Liver (tissue), 9 donors: Measurements from ENCODE around the gene STIM2. TPM values are rescaled to one million over a fixed set of nuclear protein-coding genes. Genes with fewer than 3 reads are reported as not detected.

ENCODE experiments used
- DNase-seq: peaks from one replicate; pipeline ENCODE4 v3.0.0-alpha.2; 2017; ENCODE audit warnings: low spot score
- H3K27ac ChIP-seq, 2 donors: one replicate each; pipeline ENCODE4 v1.7.0; 2013; ENCODE audit warnings: inconsistent platforms in 2 of 2, low read length in 2 of 2, control low read depth in 1 of 2, low read depth in 1 of 2, mild to moderate bottlenecking in 1 of 2
- H3K27me3 ChIP-seq, 4 donors: one replicate each; pipeline versions ENCODE4 v1.6.1 to v1.7.0; 2013; ENCODE audit warnings: low read length in 3 of 4, inconsistent platforms in 1 of 4, mild to moderate bottlenecking in 1 of 4, moderate library complexity in 1 of 4; ENCODE audit not compliant: control insufficient read depth in 4 of 4, insufficient read depth in 4 of 4
- H3K36me3 ChIP-seq, 4 donors: one replicate each; pipeline versions ENCODE4 v1.6.1 to v1.7.0; 2013; ENCODE audit warnings: low read length in 3 of 4, mild to moderate bottlenecking in 3 of 4, low read depth in 1 of 4, moderate library complexity in 1 of 4; ENCODE audit not compliant: control insufficient read depth in 4 of 4, insufficient read depth in 3 of 4
- H3K4me1 ChIP-seq, 4 donors: one replicate each; pipeline versions ENCODE4 v1.6.1 to v1.7.0; 2013; ENCODE audit warnings: low read length in 3 of 4, mild to moderate bottlenecking in 3 of 4, moderate library complexity in 1 of 4; ENCODE audit not compliant: control insufficient read depth in 4 of 4, insufficient read depth in 4 of 4
- H3K4me3 ChIP-seq, 3 donors: one replicate each; pipeline versions ENCODE4 v1.6.1 to v1.7.0; 2013; ENCODE audit warnings: low read length in 3 of 3, control low read depth in 1 of 3, low read depth in 1 of 3, mild to moderate bottlenecking in 1 of 3
- H3K9ac ChIP-seq, 2 donors: one replicate each; pipeline ENCODE4 v1.7.0; 2013; ENCODE audit warnings: low read length in 2 of 2, mild to moderate bottlenecking in 2 of 2, moderate library complexity in 2 of 2, control low read depth in 1 of 2, low read depth in 1 of 2
- H3K9me3 ChIP-seq, 4 donors: one replicate each; pipeline versions ENCODE4 v1.6.1 to v1.7.0; 2013; ENCODE audit warnings: low read length in 3 of 4; ENCODE audit not compliant: control insufficient read depth in 4 of 4
- CTCF ChIP-seq: fragments of 150-350 bp; IDR thresholded peaks from 2 replicates; pipeline ENCODE4 v1.5.1; 2017; ENCODE audit warnings: improper control_type of control experiment, low read depth, low read length; ENCODE audit not compliant: missing input control
- EGR1 ChIP-seq, 2 donors: IDR thresholded peaks; 2 replicates each; pipeline ENCODE4 v1.6.1; 2016 to 2018; ENCODE audit warnings: antibody characterized with exemption in 2 of 2, low read depth in 2 of 2
- FOXA1 ChIP-seq: IDR thresholded peaks from 2 replicates; pipeline ENCODE4 v1.6.1; 2016; ENCODE audit warnings: antibody characterized with exemption
- FOXA2 ChIP-seq: IDR thresholded peaks from 2 replicates; pipeline ENCODE4 v1.6.1; 2016; ENCODE audit warnings: antibody characterized with exemption
- GABPA ChIP-seq, 2 donors: IDR thresholded peaks in 1 of 2; conservative IDR thresholded peaks in 1 of 2; 2 replicates each; pipeline ENCODE4 v1.6.1; 2016; ENCODE audit warnings: antibody characterized with exemption in 2 of 2, mild to moderate bottlenecking in 1 of 2, moderate library complexity in 1 of 2
- HNF4A ChIP-seq, 2 donors: conservative IDR thresholded peaks; 2 replicates each; pipeline ENCODE4 v1.6.1; 2016; ENCODE audit warnings: antibody characterized with exemption in 2 of 2, mild to moderate bottlenecking in 2 of 2
- HNF4G ChIP-seq: IDR thresholded peaks from 2 replicates; pipeline ENCODE4 v1.6.1; 2016; ENCODE audit warnings: antibody characterized with exemption
- JUND ChIP-seq, 2 donors: IDR thresholded peaks; 2 replicates each; pipeline ENCODE4 v1.6.1; 2016; ENCODE audit warnings: antibody characterized with exemption in 2 of 2
- MAX ChIP-seq: IDR thresholded peaks from 2 replicates; pipeline ENCODE4 v1.6.1; 2016; ENCODE audit warnings: antibody characterized with exemption
- NR2F2 ChIP-seq: IDR thresholded peaks from 2 replicates; pipeline ENCODE4 v1.6.1; 2016; ENCODE audit warnings: antibody characterized with exemption
- RAD21 ChIP-seq, 2 donors: IDR thresholded peaks; 2 replicates each; pipeline ENCODE4 v1.6.1; 2016; ENCODE audit warnings: antibody characterized with exemption in 2 of 2, mild to moderate bottlenecking in 2 of 2
- REST ChIP-seq: IDR thresholded peaks from 2 replicates; pipeline ENCODE4 v1.6.1; 2016; ENCODE audit warnings: antibody characterized with exemption, mild to moderate bottlenecking
- RXRA ChIP-seq, 2 donors: IDR thresholded peaks; 2 replicates each; pipeline ENCODE4 v1.6.1; 2017 to 2018; ENCODE audit warnings: antibody characterized with exemption in 2 of 2, mild to moderate bottlenecking in 1 of 2
- SP1 ChIP-seq: IDR thresholded peaks from 2 replicates; pipeline ENCODE4 v1.6.1; 2018; ENCODE audit warnings: antibody characterized with exemption, mild to moderate bottlenecking
- TAF1 ChIP-seq: conservative IDR thresholded peaks from 2 replicates; pipeline ENCODE4 v1.6.1; 2016; ENCODE audit warnings: antibody characterized with exemption, mild to moderate bottlenecking
- ZBTB33 ChIP-seq: IDR thresholded peaks from 2 replicates; pipeline ENCODE4 v1.6.1; 2016; ENCODE audit warnings: antibody characterized with exemption
- WGBS: extraction: QIAGEN DNeasy Blood & Tissue Kit; methylation state at CpG from one replicate; pipeline ENCODE4 v1.1.7; 2013; 5-methylcytosine and 5-hydroxymethylcytosine counted together
- polyA plus RNA-seq, 2 donors: library from polyadenylated mRNA; stranded (reverse) in 1 of 2; unstranded in 1 of 2; fragments of 200-250 nt in 1 of 2; fragments of >200 nt in 1 of 2; fragmentation: Nextera tagmentation in 1 of 2; extraction: Ambion mirVana in 1 of 2; gene quantifications; one replicate each; pipeline versions ENCODE4 v1.2.1 to v1.2.3, GENCODE V29; 2013 to 2015
- total RNA-seq, 2 donors: library from RNA; depleted of rRNA; stranded (reverse); fragments of >200 nt; gene quantifications; one replicate each; pipeline ENCODE4 v1.2.3, GENCODE V29; 2014
- donor health status: healthy.
- donor health status: healthy.
- donor health status: healthy.
- donor health status: healthy.
- donor health status: healthy.

STIM2 gene
- total and polyA plus RNA-seq, 4 donors = 5.4 to 11.1 (median 6.9) TPM

- Histone ChIP-seq H3K27me3 (no peaks in the 10 kb centered on the region), H3K27ac (no peak overlapping the region), H3K9me3 (no peaks in the 10 kb centered on the region), H3K4me3 (no peak overlapping the region), H3K9ac (no peak overlapping the region), H3K4me1 (no peaks in the 10 kb centered on the region), H3K36me3 (no peaks in the 10 kb centered on the region)
- DNase-seq = no peak
- no peak for TF ChIP-seq RXRA (IDR thresholded peaks at IDR 0.05)
- no peak for TF ChIP-seq HNF4A (conservative IDR thresholded peaks at IDR 0.05)
- no peak for TF ChIP-seq REST
- TF ChIP-seq RAD21 (IDR thresholded peaks at IDR 0.05) = no peak
- TF ChIP-seq GABPA (IDR thresholded peaks at IDR 0.05 in 1 of 2, conservative IDR thresholded peaks at IDR 0.05 in 1 of 2) = no peak
- no peak for TF ChIP-seq FOXA1
- TF ChIP-seq NR2F2 = no peak
- no peak for TF ChIP-seq HNF4G
- TF ChIP-seq FOXA2 = no peak
- TF ChIP-seq EGR1 (IDR thresholded peaks at IDR 0.05; ENCODE audit: low read depth in 2 of 2) = no peak
- no peak for TF ChIP-seq SP1
- no peak for TF ChIP-seq CTCF
- 91% methylated on average over 3 of the region's 3 CpGs for WGBS
Measured at GRCh38 chr4:26931966-26932365, 71.3 kb downstream of the STIM2 start.

- Histone ChIP-seq H3K27ac (no peak overlapping the region), H3K9ac (no peak overlapping the region), H3K4me1 (peaks cover 0 to 2% (median 0%) of the 10 kb centered on the region in 4 donors), H3K9me3 (no peaks in the 10 kb centered on the region), H3K4me3 (no peak overlapping the region), H3K27me3 (no peaks in the 10 kb centered on the region), H3K36me3 (no peaks in the 10 kb centered on the region)
- no peak for DNase-seq
- TF ChIP-seq RXRA (IDR thresholded peaks at IDR 0.05) (no peak), ZBTB33 (no peak), NR2F2 (no peak), HNF4G (no peak), CTCF (no peak), MAX (no peak), HNF4A (conservative IDR thresholded peaks at IDR 0.05) (no peak), TAF1 (no peak), SP1 (no peak), JUND (IDR thresholded peaks at IDR 0.05) (no peak), RAD21 (IDR thresholded peaks at IDR 0.05) (no peak), FOXA2 (no peak), FOXA1 (no peak)
- WGBS = 93% methylated on average over 1 of the region's 1 CpG
Measured at GRCh38 chr4:26935397-26935796, 74.8 kb downstream of the STIM2 start.
